Epithelial cell of esophagus (primary cell): ENCODE measurements around the gene UXT.

Experiments
- DNase-seq: peaks from one replicate; pipeline ENCODE4 v3.0.0; 2010; ENCODE audit warnings: low read depth
- H3K4me3 ChIP-seq: 2 replicates; pipeline ENCODE4 v1.5.1; 2011; ENCODE audit warnings: mild to moderate bottlenecking, low read length, control low read depth
- CTCF ChIP-seq: IDR thresholded peaks from 2 replicates; pipeline ENCODE4 v1.5.1; 2011; ENCODE audit warnings: low read depth, mild to moderate bottlenecking, low read length, control low read depth, inconsistent platforms; ENCODE audit not compliant: insufficient read depth; ENCODE audit errors: missing control alignments

Gene UXT

GRCh38 chrX:47625365-47625764 lies 33.6 kb downstream of the UXT start:
- no peak for DNase-seq
- no peak overlapping the region for H3K4me3 ChIP-seq
- no peak for TF ChIP-seq CTCF

GRCh38 chrX:47623540-47624027 lies 35.4 kb downstream of the UXT start:
- peak; percentile 67 for DNase-seq
- no peak for TF ChIP-seq CTCF
- H3K4me3 ChIP-seq = peak overlapping the region; percentile 14

GRCh38 chrX:47621851-47622250 lies 37.1 kb downstream of the UXT start:
- H3K4me3 ChIP-seq = no peak overlapping the region
- TF ChIP-seq CTCF = no peak
- DNase-seq = no peak

- no peak for DNase-seq
- TF ChIP-seq CTCF = no peak
Observed at GRCh38 chrX:47620303-47620685, 38.7 kb downstream of the UXT start.

GRCh38 chrX:47619486-47620302 lies 39.3 kb downstream of the UXT start, which contains the start of gene SYN1:
Gene SYN1, minus strand, starts transcription at chrX:47619857. Its CDS starts 129 bp downstream, at chrX:47619728.
- TF ChIP-seq CTCF = no peak

More at GRCh38 chrX:47620303-47620685, 38.7 kb downstream of the UXT start:
- no peak overlapping the region for H3K4me3 ChIP-seq

GRCh38 chrX:47618923-47619485 lies 40.0 kb downstream of the UXT start:
- no peak overlapping the region for H3K4me3 ChIP-seq
- no peak for DNase-seq
- no peak for TF ChIP-seq CTCF

More at GRCh38 chrX:47619486-47620302, 39.3 kb downstream of the UXT start, which contains the start of gene SYN1:
- DNase-seq = peak; percentile 71
- peak within 1 kb of the TSS; percentile 15 for H3K4me3 ChIP-seq

GRCh38 chrX:47614618-47615017 lies 44.4 kb downstream of the UXT start:
- no peak overlapping the region for H3K4me3 ChIP-seq
- no peak for TF ChIP-seq CTCF
- DNase-seq = no peak
